D341Med (cell line): ENCODE data around the gene LAX1.
"Not testable (repeated sequence)": the region's sequence is repeated elsewhere in the genome, so short reads cannot be mapped to it uniquely, and the experiment has no call there.

Experiments used
- DNase-seq: peaks from one replicate; pipeline ENCODE4 v3.0.0; 2012; ENCODE audit warnings: low spot score

Gene LAX1

GRCh38 chr1:203765029-203765837, at the start of gene LAX1:
LAX1 (plus strand) TSS chr1:203765183; CDS start chr1:203765566, 383 bp downstream.
- no peak for DNase-seq

GRCh38 chr1:203717120-203717519, 47.9 kb upstream of the LAX1 start:
- DNase-seq = no peak

DNA sequence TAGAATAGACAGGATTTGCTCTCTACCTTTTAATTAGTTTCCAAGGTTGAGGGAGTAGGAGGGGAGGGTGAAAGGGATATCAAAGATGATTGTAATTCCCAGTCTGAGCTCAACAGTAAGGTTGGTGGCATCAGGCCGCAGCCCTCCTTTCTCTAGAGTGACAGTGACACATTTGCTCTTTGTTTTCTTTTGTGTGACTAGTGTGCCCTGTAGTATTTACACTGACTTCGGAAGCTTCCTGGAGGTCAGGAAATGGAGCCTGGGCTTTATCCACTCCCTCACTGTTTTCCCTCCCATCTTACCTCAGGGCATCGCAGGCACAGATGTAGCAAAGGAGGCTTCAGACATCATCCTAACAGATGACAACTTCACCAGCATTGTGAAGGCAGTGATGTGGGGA, 44.7 kb upstream of the LAX1 start:
- no peak for DNase-seq

DNA sequence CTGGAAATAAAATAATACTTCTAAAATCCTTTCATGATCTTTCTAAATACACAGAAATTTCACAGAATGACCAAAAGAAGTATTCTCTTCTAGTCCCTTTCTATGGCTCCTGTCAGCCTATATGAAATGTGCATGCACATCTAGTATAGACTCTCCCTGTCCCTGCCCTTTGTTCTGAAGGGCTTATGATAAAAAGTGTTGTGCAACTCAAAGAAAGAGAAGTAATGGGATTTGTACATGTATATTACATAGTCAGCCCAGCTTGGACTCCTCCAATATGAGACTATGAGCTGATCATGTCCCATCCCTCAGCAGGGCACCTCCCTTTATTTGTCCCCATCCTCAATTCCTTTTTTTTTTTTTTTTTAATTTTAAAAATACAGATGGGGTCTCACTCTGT, 42.1 kb upstream of the LAX1 start:
- no peak for DNase-seq

DNA sequence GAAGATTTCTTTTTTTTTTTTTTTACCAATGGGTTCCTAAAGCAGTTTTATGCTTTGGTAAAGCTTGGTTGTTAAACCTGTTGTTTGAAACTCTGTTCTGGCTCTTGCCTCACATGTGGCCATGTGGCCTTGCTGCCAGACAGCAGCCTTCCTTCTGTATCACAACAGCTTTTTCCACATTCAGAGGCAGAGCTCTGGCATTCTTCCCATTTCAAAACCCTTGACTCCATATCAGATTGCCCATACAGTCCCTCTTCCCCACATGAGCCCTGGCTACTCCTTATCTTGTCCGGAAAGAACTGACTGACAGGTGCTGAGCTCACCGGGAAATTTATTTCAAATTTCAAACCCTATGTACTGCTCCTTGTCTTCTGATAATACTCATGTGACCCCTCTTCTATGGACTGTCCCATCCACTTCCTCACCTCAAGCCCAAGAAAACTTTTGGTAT, 38.5 kb upstream of the LAX1 start:
- no peak for DNase-seq

- no peak for DNase-seq
Observed at GRCh38 chr1:203733009-203733863, 31.7 kb upstream of the LAX1 start.

- no peak for DNase-seq
Observed at GRCh38 chr1:203742436-203742835, 22.5 kb upstream of the LAX1 start.

- no peak for DNase-seq
Observed at GRCh38 chr1:203743091-203743571, 21.9 kb upstream of the LAX1 start.

DNA sequence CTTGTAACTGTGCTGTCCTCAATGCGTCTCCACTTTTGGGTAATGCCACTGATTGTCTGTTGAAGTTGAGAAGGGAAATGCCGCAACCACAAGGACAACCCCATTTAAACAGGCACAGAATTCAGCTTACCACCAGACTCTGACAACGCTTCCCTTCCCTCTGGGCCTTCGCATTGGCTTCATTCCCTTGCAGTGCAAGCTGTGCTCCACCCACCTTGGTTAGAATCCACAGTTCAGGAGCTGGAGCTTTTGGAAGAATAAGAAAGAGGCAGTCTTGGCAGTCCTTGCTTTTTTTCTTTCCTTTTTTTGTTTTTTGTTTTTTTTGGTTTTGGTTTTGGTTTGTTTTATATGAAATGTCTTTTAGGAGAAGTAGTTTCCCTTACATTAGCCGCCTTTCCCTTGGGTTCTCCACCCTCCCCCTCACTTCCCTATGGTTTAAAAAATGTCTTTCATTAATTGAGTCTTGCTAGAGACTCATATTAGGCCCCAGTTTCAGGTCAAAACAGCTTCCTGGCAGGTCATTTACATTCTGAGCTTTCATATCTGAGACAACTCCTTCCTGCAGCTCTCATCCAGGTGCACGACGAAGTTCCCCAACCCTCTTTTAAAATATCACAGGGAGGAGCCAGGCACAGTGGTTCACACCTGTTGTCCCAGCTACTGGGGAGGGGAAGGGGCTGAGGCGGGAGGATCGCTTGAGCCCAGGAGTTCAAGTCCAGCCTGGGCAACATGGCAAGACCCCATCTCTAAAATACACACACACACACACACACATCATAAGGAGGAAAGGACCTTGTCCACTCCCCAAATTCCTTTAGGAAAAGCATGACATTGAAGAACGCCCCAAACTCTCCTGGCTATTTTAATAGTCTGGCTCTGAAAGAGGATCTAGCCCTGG, 20.7 kb upstream of the LAX1 start:
- DNase-seq = no peak

- DNase-seq = no peak
Observed at GRCh38 chr1:203746281-203746680, 18.7 kb upstream of the LAX1 start.

GRCh38 chr1:203751051-203751450, 13.9 kb upstream of the LAX1 start:
- DNase-seq = no peak

DNA sequence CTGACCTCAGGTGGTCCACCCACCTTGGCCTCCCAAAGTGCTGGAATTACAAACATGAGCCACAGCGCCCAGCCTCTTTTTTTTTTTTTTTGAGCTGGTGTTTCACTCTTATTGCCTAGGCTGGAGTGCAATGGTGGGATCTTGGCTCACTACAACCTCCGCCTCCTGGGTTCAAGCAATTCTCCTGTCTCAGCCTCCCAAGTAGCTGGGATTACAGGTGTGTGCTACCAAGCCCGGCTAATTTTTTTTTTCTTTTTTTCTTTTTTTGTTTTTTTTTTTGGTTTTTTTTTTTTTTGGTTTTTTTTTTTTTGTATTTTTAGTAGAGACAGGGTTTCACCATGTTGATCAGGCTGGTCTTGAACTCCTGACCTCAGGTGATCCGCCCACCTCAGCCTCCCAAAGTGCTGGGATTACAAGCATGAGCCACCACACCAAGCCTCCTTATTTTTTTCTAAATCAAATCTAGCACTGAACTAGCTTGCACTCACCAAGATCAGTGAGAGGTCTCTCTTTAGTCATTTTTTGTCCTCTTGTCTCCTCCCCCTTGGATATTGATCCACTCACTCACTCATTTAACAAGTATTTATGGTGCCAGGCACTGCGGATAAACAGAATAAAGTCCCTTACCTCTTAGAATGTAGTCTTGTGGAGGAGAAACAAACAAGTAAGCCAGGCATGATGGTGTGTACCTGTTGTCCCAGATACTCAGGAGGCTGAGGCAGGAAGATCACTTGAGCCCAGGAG, 13.2 kb upstream of the LAX1 start:
- not testable (repeated sequence) for DNase-seq

GRCh38 chr1:203754455-203754864, 10.5 kb upstream of the LAX1 start:
- DNase-seq = no peak

DNA sequence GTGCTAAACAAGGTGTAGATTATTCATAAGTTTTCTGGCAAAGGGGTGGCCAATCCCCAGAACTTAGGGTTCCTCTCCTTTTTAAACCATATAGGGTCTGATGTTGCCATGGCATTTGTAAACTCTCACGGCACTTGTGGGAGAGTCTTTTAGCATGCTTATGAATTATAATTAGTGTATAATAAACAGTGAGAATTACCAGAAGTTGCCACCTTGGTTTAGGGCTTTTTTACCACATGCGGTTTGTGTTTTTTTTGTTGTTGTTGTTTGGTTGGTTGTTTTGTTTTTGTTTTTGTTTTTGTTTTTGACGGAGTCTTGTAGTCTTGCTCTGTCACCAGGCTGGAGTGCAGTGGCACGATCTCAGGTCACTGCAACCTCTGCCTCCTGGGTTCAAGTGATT, 8.9 kb upstream of the LAX1 start:
- DNase-seq = no peak

DNA sequence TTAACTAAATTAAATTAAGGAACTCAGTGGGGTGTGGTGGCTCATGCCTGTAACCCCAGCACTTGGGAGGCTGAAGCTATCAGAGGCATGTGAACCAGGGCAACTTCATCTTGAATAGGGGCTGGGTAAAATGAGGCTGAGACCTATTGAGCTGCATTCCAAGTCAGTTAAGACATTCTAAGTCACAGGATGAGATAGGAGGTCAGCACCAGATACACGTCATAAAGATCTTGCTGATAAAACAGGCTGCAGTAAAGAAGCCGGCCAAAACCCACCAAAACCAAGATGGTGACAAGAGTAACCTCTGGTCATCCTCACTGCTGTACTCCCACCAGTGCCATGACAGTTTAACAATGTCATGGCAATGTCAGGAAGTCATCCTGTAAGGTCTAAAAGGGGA, 6.2 kb upstream of the LAX1 start:
- not testable (repeated sequence) for DNase-seq

DNA sequence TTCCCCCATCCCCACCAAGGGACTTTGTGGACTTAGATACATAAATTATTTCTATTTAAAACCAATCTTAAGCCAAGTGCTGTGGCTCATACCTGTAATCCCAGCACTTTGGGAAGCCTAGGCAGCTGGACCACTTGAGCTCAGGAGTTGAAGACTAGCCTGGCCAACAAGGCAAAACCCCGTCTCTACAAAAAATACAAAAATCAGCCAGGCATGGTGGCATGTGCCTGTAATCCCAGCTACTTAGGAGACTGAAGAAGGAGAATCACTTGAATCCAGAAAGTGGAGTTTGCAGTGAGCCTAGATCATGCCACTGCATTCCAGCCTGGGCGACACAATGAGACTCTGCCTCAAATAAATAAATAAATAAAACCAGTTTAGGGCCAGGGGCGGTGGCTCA, 4.5 kb upstream of the LAX1 start:
- DNase-seq = no peak

DNA sequence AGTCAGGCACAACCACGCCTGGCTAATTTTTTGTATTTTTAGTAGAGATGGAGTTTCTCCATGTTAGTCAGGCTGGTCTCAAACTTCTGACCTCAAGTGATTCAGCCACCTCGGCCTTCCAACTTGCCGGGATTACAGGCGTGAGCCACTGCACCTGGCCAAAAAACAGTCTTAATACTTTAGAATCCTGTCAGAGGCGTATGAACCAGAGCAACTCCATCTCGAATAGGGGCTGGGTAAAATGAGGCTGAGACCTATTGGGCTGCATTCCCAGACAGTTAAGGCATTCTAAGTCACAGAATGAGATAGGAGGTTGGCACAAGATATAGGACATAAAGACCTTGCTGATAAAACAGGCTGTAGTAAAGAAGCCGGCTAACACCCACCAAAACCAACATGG, 3.0 kb upstream of the LAX1 start:
- not testable (repeated sequence) for DNase-seq

- no peak for DNase-seq
Observed at GRCh38 chr1:203763505-203763904, 1.5 kb upstream of the LAX1 start.

GRCh38 chr1:203764105-203765028, 616 bp upstream of the LAX1 start:
- no peak for DNase-seq

DNA sequence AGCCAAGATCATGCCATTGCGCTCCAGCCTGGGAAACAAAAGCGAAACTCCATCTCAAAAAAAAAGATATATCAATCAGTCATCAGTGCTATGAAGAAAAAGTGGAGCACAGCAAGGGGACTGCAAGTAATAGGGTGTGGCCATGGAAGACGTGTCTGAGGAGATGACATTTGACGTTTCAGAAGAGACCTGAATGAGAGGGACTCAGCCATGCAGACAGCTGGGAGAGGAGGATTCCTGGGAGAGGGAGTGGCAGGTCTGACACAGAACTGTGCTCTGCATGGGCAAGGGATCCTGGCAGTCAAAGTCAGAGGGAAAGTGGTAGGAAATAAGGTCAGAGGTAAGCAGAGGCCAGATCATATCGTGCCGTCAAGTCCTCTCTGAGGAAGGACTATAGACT, 3.3 kb downstream of the LAX1 start:
- no peak for DNase-seq
